SJSA1 (cell line): ENCODE data around the gene WNT7A. TPM values are rescaled to one million over a fixed set of nuclear protein-coding genes. Genes with fewer than 3 reads are reported as not detected.
"Not testable (repeated sequence)": the region's sequence is repeated elsewhere in the genome, so short reads cannot be mapped to it uniquely, and the experiment has no call there.

Experiments used
- DNase-seq, 2 experiments: peaks; one replicate each; pipeline ENCODE4 v3.0.0-alpha.2; 2015 to 2020; ENCODE audit warnings: low spot score in 2 of 2, low read depth in 1 of 2
- H3K27ac ChIP-seq: fragments of 250-450 bp; sonication (Bioruptor Pico); 2 replicates; pipeline ENCODE4 v1.5.1; 2020; ENCODE audit warnings: mild to moderate bottlenecking, moderate library complexity
- H3K27me3 ChIP-seq: fragments of 250-450 bp; sonication (Bioruptor Pico); replicated peaks from 2 replicates; pipeline ENCODE4 v1.5.1; 2020; ENCODE audit warnings: mild to moderate bottlenecking, moderate library complexity
- H3K36me3 ChIP-seq: fragments of 250-450 bp; sonication (Bioruptor Pico); 2 replicates; pipeline ENCODE4 v1.5.1; 2020; ENCODE audit warnings: mild to moderate bottlenecking
- H3K4me1 ChIP-seq: fragments of 250-450 bp; sonication (Bioruptor Pico); replicated peaks from 2 replicates; pipeline ENCODE4 v1.6.1; 2021; ENCODE audit warnings: mild to moderate bottlenecking
- H3K4me3 ChIP-seq: fragments of 250-450 bp; sonication (Bioruptor Pico); 2 replicates; pipeline ENCODE4 v1.5.1; 2020; ENCODE audit warnings: mild to moderate bottlenecking
- H3K9me3 ChIP-seq: fragments of 250-450 bp; sonication (Bioruptor Pico); replicated peaks from 2 replicates; pipeline ENCODE4 v1.5.1; 2020; ENCODE audit warnings: mild to moderate bottlenecking
- total RNA-seq: library from RNA; depleted of rRNA; stranded (reverse); fragments of >200 nt; shearing (Covaris generic); gene quantifications from 2 replicates; pipeline ENCODE4 v1.2.3, GENCODE V29; 2014

Gene WNT7A
- total RNA-seq, 1 experiment from 2014 or later, result not detected

DNA sequence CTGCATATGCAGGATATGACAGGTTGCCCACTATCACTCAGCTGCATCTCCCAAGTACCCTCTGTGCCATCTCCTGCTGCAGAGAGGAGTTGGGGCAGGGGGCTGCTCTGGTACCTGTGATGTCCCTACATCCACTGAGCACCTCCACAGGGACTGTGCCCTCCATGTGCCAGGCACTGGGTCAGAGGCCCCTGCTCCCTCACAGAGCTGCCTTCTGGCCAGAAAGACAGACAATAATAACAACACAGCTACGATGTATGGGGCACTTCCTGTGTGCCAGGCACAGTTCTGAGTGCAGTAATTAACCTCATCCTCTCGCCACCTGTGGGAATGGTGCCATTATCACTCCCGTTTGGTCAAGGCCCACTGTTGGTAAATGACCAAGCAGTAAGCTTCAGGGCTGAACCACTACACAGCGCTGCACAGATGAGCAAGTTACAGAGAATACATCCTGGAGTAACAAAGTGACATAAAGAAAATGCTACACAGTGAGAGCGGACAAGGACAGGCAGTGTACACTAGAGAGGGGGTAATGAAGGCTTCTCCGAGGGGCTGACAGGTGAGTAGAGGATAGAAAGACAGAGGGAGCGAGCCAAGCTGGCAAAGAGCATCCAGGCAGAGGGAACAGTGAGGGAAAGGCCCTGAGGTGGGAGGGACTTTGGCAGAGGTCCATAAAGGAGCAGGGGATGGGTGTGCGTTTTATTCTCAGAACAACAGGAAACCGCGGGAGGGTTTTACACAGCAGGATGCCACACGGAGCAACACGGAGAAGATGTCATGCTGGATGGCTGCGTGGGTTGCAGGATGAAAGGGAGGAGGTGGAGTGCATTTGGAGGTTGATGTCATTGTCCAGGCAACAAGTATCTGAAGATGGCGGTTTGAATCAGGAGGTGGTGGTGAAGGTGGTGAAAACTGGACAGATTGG lies 13.6 kb downstream of the WNT7A start:
- H3K4me1 ChIP-seq, result no peaks in the 10 kb centered on the region
- DNase-seq, result no peak
- no peaks in the 10 kb centered on the region for H3K9me3 ChIP-seq
- no peak overlapping the region for H3K4me3 ChIP-seq
- H3K27me3 ChIP-seq, result peaks cover 6% of the 10 kb centered on the region; the same call in 1 of the 2 replicates
- H3K27ac ChIP-seq, result no peak overlapping the region
- H3K36me3 ChIP-seq, result no peaks in the 10 kb centered on the region

DNA sequence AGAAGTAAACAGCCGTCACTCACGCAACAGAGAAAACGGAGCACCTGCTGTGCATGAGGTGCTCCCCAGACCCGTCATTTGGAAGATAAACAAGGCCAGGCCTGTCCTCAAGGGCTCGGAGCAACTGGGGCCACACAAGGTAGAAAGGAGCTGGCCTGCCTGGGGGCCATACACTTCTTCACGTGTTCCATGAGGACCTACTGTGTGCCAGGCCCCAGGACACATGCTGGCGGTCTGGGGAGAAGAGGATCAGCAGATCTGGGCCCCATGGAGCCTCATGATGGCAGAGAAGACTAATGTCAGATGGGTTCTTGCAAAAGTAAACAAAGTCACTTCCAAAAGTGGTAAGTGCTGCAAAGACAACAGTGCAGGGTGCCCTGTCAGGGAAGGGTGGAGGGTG lies 14.3 kb downstream of the WNT7A start:
- no peaks in the 10 kb centered on the region for H3K9me3 ChIP-seq
- H3K4me1 ChIP-seq, result no peaks in the 10 kb centered on the region
- DNase-seq, result no peak
- peaks cover 8% of the 10 kb centered on the region; the same call in 1 of the 2 replicates for H3K27me3 ChIP-seq
- no peak overlapping the region for H3K27ac ChIP-seq
- H3K36me3 ChIP-seq, result no peaks in the 10 kb centered on the region
- no peak overlapping the region for H3K4me3 ChIP-seq

GRCh38 chr3:13865106-13865505 lies 14.8 kb downstream of the WNT7A start:
- DNase-seq, result no peak
- Histone ChIP-seq H3K27me3 (peaks cover 11% of the 10 kb centered on the region; the same call in 1 of the 2 replicates), H3K4me3 (no peak overlapping the region), H3K36me3 (no peaks in the 10 kb centered on the region), H3K27ac (no peak overlapping the region), H3K4me1 (no peaks in the 10 kb centered on the region), H3K9me3 (no peaks in the 10 kb centered on the region)

DNA sequence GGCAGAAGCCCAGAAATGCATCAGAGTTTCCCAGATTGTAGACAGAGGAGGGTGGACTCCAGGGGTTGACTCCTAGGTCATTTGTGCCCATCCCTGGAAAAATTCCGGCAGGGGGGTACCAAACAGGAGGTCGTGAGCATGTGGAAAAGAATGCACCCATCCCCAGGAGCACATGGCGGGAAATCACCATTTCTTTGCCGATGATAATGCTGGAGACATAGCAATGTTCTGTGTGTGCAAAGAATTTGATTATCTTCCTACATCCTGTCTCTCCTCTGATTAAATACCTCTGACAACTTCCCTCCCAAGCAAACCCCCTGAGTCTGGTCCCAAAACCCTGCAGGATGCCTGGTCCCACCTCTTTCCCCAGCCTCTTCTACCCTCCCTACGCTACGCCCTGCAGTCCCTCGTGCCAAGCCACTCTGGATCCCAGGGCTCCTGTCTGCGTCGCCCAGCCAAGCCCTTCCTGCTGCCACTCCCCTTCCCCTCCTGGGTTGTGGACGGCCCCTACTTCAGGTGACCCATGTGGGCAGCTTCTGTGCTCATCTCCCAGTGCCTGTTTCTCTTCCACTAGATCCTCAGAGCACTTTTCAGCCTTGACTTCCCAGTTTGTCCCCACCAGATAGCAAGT lies 15.8 kb downstream of the WNT7A start:
- H3K4me1 ChIP-seq, result no peaks in the 10 kb centered on the region

GRCh38 chr3:13863382-13863952 lies 16.4 kb downstream of the WNT7A start:
- Histone ChIP-seq H3K36me3 (no peaks in the 10 kb centered on the region), H3K27ac (no peak overlapping the region), H3K27me3 (peaks cover 11% of the 10 kb centered on the region; the same call in 1 of the 2 replicates), H3K4me1 (no peaks in the 10 kb centered on the region), H3K4me3 (no peak overlapping the region), H3K9me3 (no peaks in the 10 kb centered on the region)
- no peak for DNase-seq

More for the DNA sequence above, 15.8 kb downstream of the WNT7A start:
- H3K27ac ChIP-seq, result no peak overlapping the region
- peaks cover 11% of the 10 kb centered on the region; the same call in 1 of the 2 replicates for H3K27me3 ChIP-seq
- no peak for DNase-seq
- no peak overlapping the region for H3K4me3 ChIP-seq
- H3K36me3 ChIP-seq, result no peaks in the 10 kb centered on the region
- H3K9me3 ChIP-seq, result no peaks in the 10 kb centered on the region

DNA sequence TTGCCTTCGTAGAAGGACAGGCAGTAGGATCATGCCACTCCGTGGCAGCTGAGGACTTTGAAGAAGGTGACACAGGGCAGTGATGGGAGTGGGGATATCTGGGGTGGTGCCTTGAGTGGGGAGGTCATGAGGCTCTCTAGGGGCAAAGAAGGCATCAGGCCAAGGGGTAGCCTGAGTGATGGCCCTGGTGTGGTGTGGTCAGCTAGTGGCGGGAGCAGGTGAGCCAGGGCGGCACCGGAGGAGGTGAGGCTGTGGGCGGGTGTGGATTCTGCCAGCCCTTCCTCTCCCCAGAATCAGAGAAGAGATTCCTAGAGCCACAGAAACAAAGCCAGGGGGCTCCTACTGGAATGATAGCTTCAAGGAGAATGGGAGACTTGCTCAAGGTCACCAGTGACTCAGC lies 18.4 kb downstream of the WNT7A start:
- H3K9me3 ChIP-seq, result no peaks in the 10 kb centered on the region
- H3K27me3 ChIP-seq, result peaks cover 15% of the 10 kb centered on the region; the same call in 1 of the 2 replicates
- no peak for DNase-seq

DNA sequence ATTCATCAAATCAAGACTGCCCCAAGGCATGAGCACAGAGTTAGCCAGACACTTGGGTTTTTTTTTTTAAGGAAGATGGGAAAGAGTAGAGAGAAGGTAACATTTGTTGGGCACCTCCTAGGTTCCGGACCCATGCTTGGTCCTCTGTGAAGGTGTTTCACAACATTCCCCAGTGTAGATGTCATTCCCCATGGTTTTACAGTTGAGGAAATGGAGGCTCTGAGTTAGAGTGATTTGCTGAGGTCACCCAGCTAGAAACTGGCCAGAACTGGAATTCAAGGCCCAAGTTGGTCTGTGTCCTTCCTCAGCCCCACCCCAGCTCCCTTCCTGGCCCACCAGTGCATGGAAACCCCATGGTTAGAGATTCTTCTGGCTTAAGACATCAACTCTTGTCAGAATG lies 19.9 kb downstream of the WNT7A start:
- H3K4me3 ChIP-seq, result no peak overlapping the region
- H3K27ac ChIP-seq, result no peak overlapping the region
- no peak for DNase-seq

More for the DNA sequence above, 18.4 kb downstream of the WNT7A start:
- Histone ChIP-seq H3K36me3 (no peaks in the 10 kb centered on the region), H3K27ac (no peak overlapping the region), H3K4me3 (no peak overlapping the region), H3K4me1 (no peaks in the 10 kb centered on the region)

GRCh38 chr3:13858768-13859520 lies 20.9 kb downstream of the WNT7A start:
- no peaks in the 10 kb centered on the region for H3K9me3 ChIP-seq
- no peak for DNase-seq
- no peak overlapping the region for H3K27ac ChIP-seq
- no peak overlapping the region for H3K4me3 ChIP-seq
- peaks cover 15% of the 10 kb centered on the region; the same call in 1 of the 2 replicates for H3K27me3 ChIP-seq
- H3K4me1 ChIP-seq, result no peaks in the 10 kb centered on the region
- no peaks in the 10 kb centered on the region for H3K36me3 ChIP-seq

More for the DNA sequence above, 19.9 kb downstream of the WNT7A start:
- H3K27me3 ChIP-seq, result peaks cover 19% of the 10 kb centered on the region; the same call in 1 of the 2 replicates
- no peaks in the 10 kb centered on the region for H3K36me3 ChIP-seq
- H3K4me1 ChIP-seq, result no peaks in the 10 kb centered on the region
- no peaks in the 10 kb centered on the region for H3K9me3 ChIP-seq

GRCh38 chr3:13857702-13858380 lies 22.0 kb downstream of the WNT7A start:
- no peaks in the 10 kb centered on the region for H3K9me3 ChIP-seq
- H3K4me3 ChIP-seq, result no peak overlapping the region
- H3K27ac ChIP-seq, result no peak overlapping the region
- H3K4me1 ChIP-seq, result no peaks in the 10 kb centered on the region
- peaks cover 12% of the 10 kb centered on the region; the same call in 1 of the 2 replicates for H3K27me3 ChIP-seq
- no peak for DNase-seq
- H3K36me3 ChIP-seq, result no peaks in the 10 kb centered on the region

- H3K36me3 ChIP-seq, H3K4me3 ChIP-seq, DNase-seq, H3K27ac ChIP-seq, H3K9me3 ChIP-seq, H3K4me1 ChIP-seq: not testable (repeated sequence)
- H3K27me3 ChIP-seq, result peaks cover 12% of the 10 kb centered on the region; the same call in 1 of the 2 replicates
Observed at GRCh38 chr3:13856628-13857027, 23.2 kb downstream of the WNT7A start.

GRCh38 chr3:13856006-13856405 lies 23.9 kb downstream of the WNT7A start:
- no peak overlapping the region for H3K27ac ChIP-seq
- no peak for DNase-seq
- no peaks in the 10 kb centered on the region for H3K9me3 ChIP-seq
- peaks cover 18% of the 10 kb centered on the region; the same call in 1 of the 2 replicates for H3K27me3 ChIP-seq
- H3K4me3 ChIP-seq, result no peak overlapping the region
- H3K36me3 ChIP-seq, result no peaks in the 10 kb centered on the region
- no peaks in the 10 kb centered on the region for H3K4me1 ChIP-seq

DNA sequence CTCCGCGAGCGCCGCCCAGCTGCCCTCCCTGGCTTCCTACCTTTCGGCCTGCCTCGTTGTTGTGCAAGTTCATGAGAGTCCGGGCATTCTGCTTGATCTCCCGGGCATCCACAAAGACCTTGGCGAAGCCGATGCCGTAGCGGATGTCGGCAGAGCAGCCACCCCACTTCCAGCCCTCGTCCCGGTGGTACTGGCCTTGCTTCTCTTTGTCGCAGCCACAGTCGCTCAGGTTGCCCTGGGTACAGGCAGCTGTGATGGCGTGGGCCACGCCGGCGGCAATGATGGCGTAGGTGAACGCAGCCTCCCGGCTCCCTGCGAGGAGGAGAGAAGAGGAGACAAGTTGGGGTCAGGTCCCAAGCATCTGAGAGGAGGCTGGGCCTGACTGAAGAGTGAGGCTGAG lies 25.4 kb downstream of the WNT7A start:
- Histone ChIP-seq H3K27me3 (peaks cover 16% of the 10 kb centered on the region; the same call in 1 of the 2 replicates), H3K9me3 (no peaks in the 10 kb centered on the region), H3K4me1 (no peaks in the 10 kb centered on the region), H3K4me3 (no peak overlapping the region), H3K36me3 (no peaks in the 10 kb centered on the region), H3K27ac (no peak overlapping the region)
- DNase-seq, result no peak

DNA sequence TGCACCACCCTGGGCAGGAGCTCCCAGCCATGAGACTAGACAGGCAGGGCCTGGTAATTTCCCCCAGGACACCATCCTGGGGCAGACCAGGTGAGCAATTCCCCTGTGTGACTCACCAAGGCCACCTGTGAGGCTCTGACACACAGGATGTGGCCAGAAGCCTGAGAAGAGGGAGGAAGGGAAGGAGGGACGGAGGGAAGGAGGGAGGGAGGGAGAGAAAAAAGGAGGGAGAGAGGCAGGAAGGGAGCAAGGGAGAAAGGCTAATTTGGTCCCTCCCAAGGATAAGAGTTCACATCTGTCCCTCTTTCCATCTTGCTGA lies 25.9 kb downstream of the WNT7A start:
- Histone ChIP-seq H3K27ac (no peak overlapping the region), H3K4me3 (no peak overlapping the region), H3K4me1 (no peaks in the 10 kb centered on the region), H3K36me3 (no peaks in the 10 kb centered on the region), H3K27me3 (peaks cover 16% of the 10 kb centered on the region), H3K9me3 (no peaks in the 10 kb centered on the region)
- DNase-seq, result no peak
